Fibroblast of the aortic adventitia (primary cell): ENCODE results near the gene HOXC4. TPM values are rescaled to one million over a fixed set of nuclear protein-coding genes. Genes with fewer than 3 reads are reported as not detected.
"Not testable (repeated sequence)": the region's sequence is repeated elsewhere in the genome, so short reads cannot be mapped to it uniquely, and the experiment has no call there.

ENCODE experiments used
- DNase-seq: peaks from one replicate; pipeline ENCODE4 v3.0.0-alpha.2; 2010; ENCODE audit warnings: low read depth
- H3K4me3 ChIP-seq: 2 replicates; pipeline ENCODE4 v1.5.1; 2011; ENCODE audit warnings: low read depth, mild to moderate bottlenecking, control low read depth, low read length, moderate library complexity
- small RNA-seq: library from RNA; depleted of rRNA; stranded (forward); fragments of <200 nt; gene quantifications from one replicate; pipeline ENCODE3, GENCODE V24; 2012
- total RNA-seq: library from RNA; depleted of rRNA; stranded (reverse); fragments of >200 nt; gene quantifications from 2 replicates; pipeline ENCODE4 v1.2.3, GENCODE V29; 2012; ENCODE audit warnings: low replicate concordance

Gene HOXC4
- total RNA-seq, 1 donor: 0.36 TPM

- not testable (repeated sequence) for H3K4me3 ChIP-seq
Observed at GRCh38 chr12:54095928-54096327, 42.3 kb downstream of the HOXC4 start.

DNA sequence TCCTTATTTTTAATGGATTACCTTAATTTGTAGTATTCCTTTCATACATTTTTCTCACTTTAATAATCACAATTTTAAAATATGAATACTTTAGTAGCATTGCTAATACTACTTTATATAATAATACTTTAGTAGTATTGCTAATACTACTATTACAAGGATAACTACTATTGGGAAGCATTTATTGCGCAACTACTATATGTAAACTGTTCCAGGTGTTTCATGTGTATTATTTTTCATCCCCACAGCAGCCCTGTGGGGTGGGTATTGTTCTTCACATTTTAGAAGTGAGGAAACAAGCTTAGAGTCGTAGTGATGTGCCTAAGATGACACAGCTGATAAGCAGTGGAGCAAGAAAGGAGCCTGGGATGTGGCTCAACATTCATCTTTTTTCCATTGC is 45.0 kb downstream of the HOXC4 start:
- not testable (repeated sequence) for H3K4me3 ChIP-seq, DNase-seq

More at GRCh38 chr12:54095928-54096327, 42.3 kb downstream of the HOXC4 start:
- not testable (repeated sequence) for DNase-seq

GRCh38 chr12:54100588-54100987 is 47.0 kb downstream of the HOXC4 start:
- not testable (repeated sequence) for H3K4me3 ChIP-seq, DNase-seq

- H3K4me3 ChIP-seq, DNase-seq: not testable (repeated sequence)
Observed at GRCh38 chr12:54102223-54102622, 48.6 kb downstream of the HOXC4 start.

DNA sequence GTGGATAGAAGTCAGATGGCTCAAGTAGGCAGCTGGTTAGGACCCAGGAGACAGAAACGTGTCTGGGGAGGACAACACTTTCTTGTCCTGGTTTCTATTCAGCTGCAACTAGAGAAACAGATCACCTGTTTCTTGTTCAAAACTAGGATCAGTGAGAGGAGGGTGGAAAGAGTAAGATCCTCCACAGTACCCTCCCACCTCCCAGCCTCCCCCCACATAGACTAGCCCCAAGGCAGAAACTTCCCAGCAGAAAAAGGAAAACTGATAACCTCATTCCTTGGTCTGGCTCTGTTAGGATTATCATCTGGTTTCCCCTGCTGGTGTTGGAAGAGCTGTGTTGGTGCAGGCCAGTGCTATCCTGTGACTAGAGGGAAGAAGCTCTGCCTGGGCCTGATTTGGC is 50.2 kb downstream of the HOXC4 start:
- not testable (repeated sequence) for H3K4me3 ChIP-seq, DNase-seq

Small RNAs within 50 kb of the gene (small RNA-seq; reads per million reads assigned to genes)
- gene HOXC5: not detected
- gene MIR615: 0.25 reads per million
- gene RF00019: not detected

Other genes with a start within 250 kb of the HOXC4 start
- gene HOXC13, start 115.0 kb upstream of the HOXC4 start, total RNA-seq: not detected in 2 replicates
- not detected in 2 replicates for gene HOXC12, start 98.9 kb upstream of the HOXC4 start, total RNA-seq
- gene HOXC11, start 80.7 kb upstream of the HOXC4 start, total RNA-seq: not detected in 2 replicates
- gene HOTAIR, start 78.9 kb upstream of the HOXC4 start, total RNA-seq: not detected in 2 replicates
- 0.25 TPM in 1 of 2 replicates, not detected in the other for gene HOXC10, start 68.7 kb upstream of the HOXC4 start, total RNA-seq
- 0.65 TPM in 1 of 2 replicates, not detected in the other for gene HOXC9, start 53.7 kb upstream of the HOXC4 start, total RNA-seq
- 3.4 TPM in 1 of 2 replicates, not detected in the other for gene HOXC8, start 44.9 kb upstream of the HOXC4 start, total RNA-seq
- gene HOXC6, start 25.4 kb upstream of the HOXC4 start, total RNA-seq: 0.09 and 0.90 TPM in 2 replicates
- 0.18 and 1.8 TPM in 2 replicates for gene HOXC5, start 20.8 kb upstream of the HOXC4 start, total RNA-seq
- gene SMUG1, start 135.2 kb downstream of the HOXC4 start, total RNA-seq: 18.3 and 27.5 TPM in 2 replicates
- 38.3 and 114 TPM in 2 replicates for gene CBX5, start 226.3 kb downstream of the HOXC4 start, total RNA-seq
- gene HNRNPA1, start 226.9 kb downstream of the HOXC4 start, total RNA-seq: 435 and 902 TPM in 2 replicates
- gene NFE2, start 247.2 kb downstream of the HOXC4 start, total RNA-seq: 1.2 TPM in 1 of 2 replicates, not detected in the other